ENCODE data around the gene SIK3.

DNA sequence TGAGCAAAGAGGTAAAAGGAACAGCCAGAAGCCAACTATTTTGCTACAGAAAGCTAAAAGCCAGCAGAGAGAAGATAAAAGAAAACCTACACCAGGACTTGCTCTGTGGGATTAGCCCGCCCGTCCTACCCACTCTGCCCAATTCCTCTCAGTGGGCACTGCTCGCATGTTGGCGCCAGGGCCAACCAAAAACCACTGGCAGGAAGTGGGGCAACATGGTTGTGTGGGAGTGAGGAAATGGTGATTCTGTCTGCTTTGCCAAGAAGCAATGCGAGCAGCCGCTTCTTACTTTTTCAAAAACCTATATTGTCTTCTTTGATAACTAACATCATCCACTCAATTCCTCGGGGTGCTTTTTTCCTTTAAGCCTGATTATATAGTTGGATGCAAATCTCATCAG, 246.6 kb downstream of the SIK3 start:
- no peak for TF ChIP-seq CTCF (IDR thresholded peaks at IDR 0.05; ENCODE audit: insufficient read depth, low read length)
- TF ChIP-seq, protein P1, sequence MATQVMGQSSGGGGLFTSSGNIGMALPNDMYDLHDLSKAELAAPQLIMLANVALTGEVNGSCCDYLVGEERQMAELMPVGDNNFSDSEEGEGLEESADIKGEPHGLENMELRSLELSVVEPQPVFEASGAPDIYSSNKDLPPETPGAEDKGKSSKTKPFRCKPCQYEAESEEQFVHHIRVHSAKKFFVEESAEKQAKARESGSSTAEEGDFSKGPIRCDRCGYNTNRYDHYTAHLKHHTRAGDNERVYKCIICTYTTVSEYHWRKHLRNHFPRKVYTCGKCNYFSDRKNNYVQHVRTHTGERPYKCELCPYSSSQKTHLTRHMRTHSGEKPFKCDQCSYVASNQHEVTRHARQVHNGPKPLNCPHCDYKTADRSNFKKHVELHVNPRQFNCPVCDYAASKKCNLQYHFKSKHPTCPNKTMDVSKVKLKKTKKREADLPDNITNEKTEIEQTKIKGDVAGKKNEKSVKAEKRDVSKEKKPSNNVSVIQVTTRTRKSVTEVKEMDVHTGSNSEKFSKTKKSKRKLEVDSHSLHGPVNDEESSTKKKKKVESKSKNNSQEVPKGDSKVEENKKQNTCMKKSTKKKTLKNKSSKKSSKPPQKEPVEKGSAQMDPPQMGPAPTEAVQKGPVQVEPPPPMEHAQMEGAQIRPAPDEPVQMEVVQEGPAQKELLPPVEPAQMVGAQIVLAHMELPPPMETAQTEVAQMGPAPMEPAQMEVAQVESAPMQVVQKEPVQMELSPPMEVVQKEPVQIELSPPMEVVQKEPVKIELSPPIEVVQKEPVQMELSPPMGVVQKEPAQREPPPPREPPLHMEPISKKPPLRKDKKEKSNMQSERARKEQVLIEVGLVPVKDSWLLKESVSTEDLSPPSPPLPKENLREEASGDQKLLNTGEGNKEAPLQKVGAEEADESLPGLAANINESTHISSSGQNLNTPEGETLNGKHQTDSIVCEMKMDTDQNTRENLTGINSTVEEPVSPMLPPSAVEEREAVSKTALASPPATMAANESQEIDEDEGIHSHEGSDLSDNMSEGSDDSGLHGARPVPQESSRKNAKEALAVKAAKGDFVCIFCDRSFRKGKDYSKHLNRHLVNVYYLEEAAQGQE (IDR thresholded peaks at IDR 0.05; ENCODE audit: insufficient replicate concordance, low read depth), result peak; percentile 62

Data from HL-60 (cell line).